Esophagus squamous epithelium (tissue), 5 donors: Measurements from ENCODE around the gene COL8A1. TPM values are rescaled to one million over a fixed set of nuclear protein-coding genes. Genes with fewer than 3 reads are reported as not detected.

ENCODE experiments used
- DNase-seq: peaks from one replicate; lab custom pipeline; 2025; lab: John Stamatoyannopoulos, UW
- H3K27ac ChIP-seq, 4 donors: fragments of 200-600 bp; sonication (generic); one replicate each; pipeline ENCODE4 v1.5.1; 2016 to 2019; ENCODE audit warnings: mild to moderate bottlenecking in 1 of 4
- H3K27me3 ChIP-seq, 4 donors: fragments of 200-600 bp; sonication (generic); 1 replicate in 3 of 4; 2 replicates in 1 of 4; pipeline versions ENCODE4 v1.5.1 to v1.6.0; 2017 to 2021; ENCODE audit warnings: antibody characterized with exemption in 1 of 4
- H3K36me3 ChIP-seq, 3 donors: fragments of 200-600 bp; sonication (generic); one replicate each; pipeline ENCODE4 v1.5.1; 2016 to 2019
- H3K4me1 ChIP-seq, 3 donors: fragments of 200-600 bp; sonication (generic); one replicate each; pipeline ENCODE4 v1.5.1; 2017 to 2019
- H3K4me3 ChIP-seq, 4 donors: fragments of 200-600 bp; sonication (generic); 1 replicate in 3 of 4; 2 replicates in 1 of 4; pipeline ENCODE4 v1.5.1; 2016 to 2019; ENCODE audit warnings: mild to moderate bottlenecking in 2 of 4, moderate library complexity in 1 of 4
- H3K9me3 ChIP-seq, 3 donors: fragments of 200-600 bp; sonication (generic); one replicate each; pipeline ENCODE4 v1.5.1; 2016 to 2019
- CTCF ChIP-seq, 6 experiments: fragments of 450-650 bp in 4 of 6; fragments of 200-600 bp in 2 of 6; sonication (generic) in 2 of 6; IDR thresholded peaks; one replicate each; pipeline ENCODE4 v1.5.1; 2016 to 2019; ENCODE audit warnings: antibody characterized with exemption in 6 of 6, mild to moderate bottlenecking in 4 of 6, moderate library complexity in 4 of 6
- POLR2A ChIP-seq, 4 donors: fragments of 450-650 bp; IDR thresholded peaks; one replicate each; pipeline ENCODE4 v1.6.1; 2017; ENCODE audit warnings: antibody characterized with exemption in 4 of 4, mild to moderate bottlenecking in 4 of 4, moderate library complexity in 3 of 4
- WGBS, 2 donors: methylation state at CpG; one replicate each; pipeline ENCODE4 v1.1.5; 2018; 5-methylcytosine and 5-hydroxymethylcytosine counted together
- intact Hi-C: fragments of 100-400 bp; cut with DNase I; formaldehyde crosslinking; loops from one replicate; pipeline ENCODE4 v1.15.0; 2022
- total RNA-seq, 4 donors: library from RNA; depleted of rRNA; stranded (reverse); fragments of >200 nt; gene quantifications; one replicate each; pipeline ENCODE4 v1.1.0, GENCODE V29; 2016
- donor health status: DM: yes; HTN: yes; CAD: no.

The COL8A1 gene
- total RNA-seq, 4 donors from 2014 or later = 2.3 to 15.6 (median 5.0) TPM

- Histone ChIP-seq H3K36me3 (no peaks in the 10 kb centered on the region), H3K4me3 (no peak overlapping the region), H3K4me1 (no peaks in the 10 kb centered on the region), H3K27ac (no peak overlapping the region), H3K27me3 (no peaks in the 10 kb centered on the region), H3K9me3 (peaks cover 0 to 5% (median 4%) of the 10 kb centered on the region in 3 donors)
- DNase-seq = no peak
- TF ChIP-seq CTCF (IDR thresholded peaks at IDR 0.05) (no peak), POLR2A (IDR thresholded peaks at IDR 0.05) (no peak)
- WGBS, 2 donors = 94 to 95% methylated on average over 1 of the region's 1 CpG
- intact Hi-C loops = no loop called here
These were observed 172.0 kb downstream of the COL8A1 start for GRCh38 chr3:99810403-99810802.

- TF ChIP-seq CTCF (IDR thresholded peaks at IDR 0.05) (no peak), POLR2A (IDR thresholded peaks at IDR 0.05) (no peak)
- intact Hi-C loops = no loop called here
- WGBS, 2 donors = 2 to 6% methylated on average over 13 to 14 of the region's 15 CpGs
- no peaks in the 10 kb centered on the region for H3K36me3 ChIP-seq
- H3K27ac ChIP-seq = peak overlapping the region; percentile 84 to 95 (median 89)
- no peaks in the 10 kb centered on the region for H3K9me3 ChIP-seq
- H3K4me1 ChIP-seq = peaks cover 4 to 36% (median 10%) of the 10 kb centered on the region in 3 donors
- H3K4me3 ChIP-seq = peak overlapping the region; percentile 66 to 85 (median 70)
- DNase-seq = no peak
- no peaks in the 10 kb centered on the region for H3K27me3 ChIP-seq
These were observed 178.6 kb downstream of the COL8A1 start for GRCh38 chr3:99817047-99817436.

GRCh38 chr3:99817437-99818240 lies 179.2 kb downstream of the COL8A1 start, which contains the start of gene CMSS1:
TSS of gene CMSS1 (plus strand) at chr3:99817862.
- H3K27ac ChIP-seq = peak within 1 kb of the TSS; percentile 84 to 95 (median 89)
- peaks cover 4 to 36% (median 10%) of the 10 kb centered on the region in 3 donors for H3K4me1 ChIP-seq
- TF ChIP-seq CTCF (IDR thresholded peaks at IDR 0.05) (peak in 4 of 6 experiments; percentile 11 to 51 (median 24)), POLR2A (IDR thresholded peaks at IDR 0.05) (peak in 2 of 4 donors; percentile 49 to 63)
- WGBS, 2 donors = 0 to 1% methylated on average over 28 to 49 of the region's 60 CpGs
- H3K36me3 ChIP-seq = no peaks in the 10 kb centered on the region
- peak; percentile 52 for DNase-seq
- H3K27me3 ChIP-seq = no peaks in the 10 kb centered on the region
- H3K4me3 ChIP-seq = peak within 1 kb of the TSS; percentile 66 to 85 (median 70)
- intact Hi-C loops = no loop called here
- no peaks in the 10 kb centered on the region for H3K9me3 ChIP-seq

GRCh38 chr3:99818818-99819217 lies 180.4 kb downstream of the COL8A1 start:
- intact Hi-C loops = no loop called here
- no peak for TF ChIP-seq CTCF (IDR thresholded peaks at IDR 0.05)
- TF ChIP-seq POLR2A (IDR thresholded peaks at IDR 0.05) = no peak
- DNase-seq = no peak
- Histone ChIP-seq H3K27me3 (no peaks in the 10 kb centered on the region), H3K9me3 (no peaks in the 10 kb centered on the region), H3K4me1 (peaks cover 4 to 39% (median 10%) of the 10 kb centered on the region in 3 donors), H3K36me3 (no peaks in the 10 kb centered on the region), H3K4me3 (peak overlapping the region in 1 of 4 donors; percentile 85), H3K27ac (no peak overlapping the region)
- WGBS, 2 donors = 90% methylated on average over 2 of the region's 2 CpGs
